Sigmoid colon (tissue), 7 donors: ENCODE data around the gene GALK1. TPM values are rescaled to one million over a fixed set of nuclear protein-coding genes. Genes with fewer than 3 reads are reported as not detected.

Experiments
- DNase-seq: peaks from one replicate; pipeline ENCODE4 v3.0.0-alpha.2; 2019
- H3K27ac ChIP-seq, 4 donors: fragments of 200-600 bp; sonication (generic); one replicate each; pipeline ENCODE4 v1.5.1; 2016 to 2019; ENCODE audit warnings: mild to moderate bottlenecking in 1 of 4
- H3K27me3 ChIP-seq, 3 donors: fragments of 200-600 bp; sonication (generic); one replicate each; pipeline ENCODE4 v1.5.1; 2019; ENCODE audit warnings: mild to moderate bottlenecking in 1 of 3
- H3K36me3 ChIP-seq, 4 donors: fragments of 200-600 bp; sonication (generic); one replicate each; pipeline ENCODE4 v1.5.1; 2016 to 2019
- H3K4me1 ChIP-seq, 4 donors: fragments of 200-600 bp; sonication (generic); one replicate each; pipeline ENCODE4 v1.5.1; 2017 to 2019
- H3K4me3 ChIP-seq, 4 donors: fragments of 200-600 bp; sonication (generic); one replicate each; pipeline ENCODE4 v1.5.1; 2017 to 2019; ENCODE audit warnings: mild to moderate bottlenecking in 2 of 4, moderate library complexity in 1 of 4
- H3K9me3 ChIP-seq, 4 donors: fragments of 200-600 bp in 3 of 4; sonication (generic) in 3 of 4; one replicate each; pipeline versions ENCODE4 v1.5.1 to v1.6.1; 2013 to 2019
- EP300 ChIP-seq, 4 donors: sonication (generic); formaldehyde crosslinking; IDR thresholded peaks; one replicate each; pipeline ENCODE4 v1.6.1; 2017; ENCODE audit warnings: antibody characterized with exemption in 4 of 4
- POLR2A ChIP-seq, 2 donors: fragments of 450-650 bp; IDR thresholded peaks; one replicate each; pipeline ENCODE4 v1.6.1; 2016; ENCODE audit warnings: antibody characterized with exemption in 2 of 2, mild to moderate bottlenecking in 2 of 2, moderate library complexity in 2 of 2
- POLR2AphosphoS5 ChIP-seq, 4 donors: sonication (generic); formaldehyde crosslinking; IDR thresholded peaks; one replicate each; pipeline ENCODE4 v1.6.1; 2017; ENCODE audit warnings: antibody characterized with exemption in 4 of 4
- WGBS, 2 donors: extraction: QIAGEN DNeasy Blood & Tissue Kit; methylation state at CpG; one replicate each; pipeline ENCODE4 v1.1.7; 2013; 5-methylcytosine and 5-hydroxymethylcytosine counted together
- intact Hi-C: fragments of 100-400 bp; cut with DNase I; formaldehyde crosslinking; loops from one replicate; pipeline ENCODE4 v1.15.1; 2023
- polyA plus RNA-seq, 3 donors: library from polyadenylated mRNA; stranded (reverse); fragments of 200-250 nt; gene quantifications; one replicate each; pipeline ENCODE4 v1.2.3, GENCODE V29; 2013
- total RNA-seq, 4 donors: library from RNA; depleted of rRNA; stranded (reverse); fragments of >200 nt; gene quantifications; one replicate each; pipeline ENCODE4 v1.1.0, GENCODE V29; 2016
- TF ChIP-seq, protein P1 (sequence below), 4 experiments: fragments of 450-650 bp in 3 of 4; fragments of 200-600 bp in 1 of 4; IDR thresholded peaks; one replicate each; pipeline ENCODE4 v1.5.1; 2016 to 2019; ENCODE audit warnings: antibody characterized with exemption in 4 of 4, mild to moderate bottlenecking in 3 of 4, moderate library complexity in 2 of 4
- donor health status: healthy with polysubstance abuse.
- donor health status: Bipolar disorder and iron deficiency.
- donor health status: healthy.

The GALK1 gene
- total and polyA plus RNA-seq, 7 donors, result 14.3 to 28.2 (median 19.4) TPM

DNA sequence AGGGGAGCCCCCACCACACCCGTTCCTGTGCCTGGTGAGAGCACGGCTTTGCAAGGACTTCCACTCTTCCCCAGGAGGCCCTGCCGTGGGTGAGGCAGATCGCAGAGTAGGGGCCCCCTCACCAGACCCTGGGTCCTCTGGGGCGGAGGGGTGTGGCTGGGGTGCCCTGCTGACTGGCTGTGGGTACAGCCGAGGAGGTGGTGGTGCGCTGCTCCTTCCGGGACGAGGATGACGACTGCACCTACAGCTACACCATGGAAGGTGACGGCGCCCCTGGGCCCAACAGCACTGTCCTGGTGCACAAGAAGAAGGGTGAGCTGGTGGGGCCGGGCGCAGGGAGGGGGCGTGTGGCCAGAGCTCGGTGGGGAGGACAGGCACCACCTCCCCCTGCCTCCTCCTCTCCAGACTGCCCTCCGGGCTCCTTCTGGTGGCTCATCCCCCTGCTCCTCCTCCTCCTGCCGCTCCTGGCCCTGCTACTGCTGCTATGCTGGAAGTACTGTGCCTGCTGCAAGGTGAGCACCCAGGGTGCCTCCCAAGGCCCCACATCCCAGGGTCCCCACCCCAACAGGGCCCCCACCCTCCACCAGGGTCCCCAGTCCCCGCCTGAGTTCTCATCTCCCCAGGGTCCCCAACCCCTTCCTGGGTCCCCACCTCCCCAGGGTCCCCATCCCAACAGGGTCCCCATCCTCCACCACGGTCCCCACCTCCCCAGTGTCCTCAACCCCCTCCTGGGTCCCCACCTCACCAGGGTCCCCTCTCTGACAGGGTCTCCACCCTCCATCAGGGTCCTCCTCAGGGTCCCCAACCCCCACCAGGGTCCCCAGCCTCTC is 27.6 kb downstream of the GALK1 start:
- intact Hi-C loops, result no loop called here
- Histone ChIP-seq H3K27me3 (no peaks in the 10 kb centered on the region), H3K9me3 (no peaks in the 10 kb centered on the region), H3K36me3 (no peaks in the 10 kb centered on the region), H3K4me3 (no peak overlapping the region), H3K27ac (no peak overlapping the region), H3K4me1 (no peaks in the 10 kb centered on the region)
- DNase-seq, result no peak
- 87 to 90% methylated on average over 20 of the region's 20 CpGs for WGBS, 2 donors
- TF ChIP-seq EP300 (IDR thresholded peaks at IDR 0.05) (no peak), POLR2A (IDR thresholded peaks at IDR 0.05) (no peak), POLR2AphosphoS5 (IDR thresholded peaks at IDR 0.05) (no peak)
- TF ChIP-seq, protein P1, sequence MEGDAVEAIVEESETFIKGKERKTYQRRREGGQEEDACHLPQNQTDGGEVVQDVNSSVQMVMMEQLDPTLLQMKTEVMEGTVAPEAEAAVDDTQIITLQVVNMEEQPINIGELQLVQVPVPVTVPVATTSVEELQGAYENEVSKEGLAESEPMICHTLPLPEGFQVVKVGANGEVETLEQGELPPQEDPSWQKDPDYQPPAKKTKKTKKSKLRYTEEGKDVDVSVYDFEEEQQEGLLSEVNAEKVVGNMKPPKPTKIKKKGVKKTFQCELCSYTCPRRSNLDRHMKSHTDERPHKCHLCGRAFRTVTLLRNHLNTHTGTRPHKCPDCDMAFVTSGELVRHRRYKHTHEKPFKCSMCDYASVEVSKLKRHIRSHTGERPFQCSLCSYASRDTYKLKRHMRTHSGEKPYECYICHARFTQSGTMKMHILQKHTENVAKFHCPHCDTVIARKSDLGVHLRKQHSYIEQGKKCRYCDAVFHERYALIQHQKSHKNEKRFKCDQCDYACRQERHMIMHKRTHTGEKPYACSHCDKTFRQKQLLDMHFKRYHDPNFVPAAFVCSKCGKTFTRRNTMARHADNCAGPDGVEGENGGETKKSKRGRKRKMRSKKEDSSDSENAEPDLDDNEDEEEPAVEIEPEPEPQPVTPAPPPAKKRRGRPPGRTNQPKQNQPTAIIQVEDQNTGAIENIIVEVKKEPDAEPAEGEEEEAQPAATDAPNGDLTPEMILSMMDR (IDR thresholded peaks at IDR 0.05), result no peak

DNA sequence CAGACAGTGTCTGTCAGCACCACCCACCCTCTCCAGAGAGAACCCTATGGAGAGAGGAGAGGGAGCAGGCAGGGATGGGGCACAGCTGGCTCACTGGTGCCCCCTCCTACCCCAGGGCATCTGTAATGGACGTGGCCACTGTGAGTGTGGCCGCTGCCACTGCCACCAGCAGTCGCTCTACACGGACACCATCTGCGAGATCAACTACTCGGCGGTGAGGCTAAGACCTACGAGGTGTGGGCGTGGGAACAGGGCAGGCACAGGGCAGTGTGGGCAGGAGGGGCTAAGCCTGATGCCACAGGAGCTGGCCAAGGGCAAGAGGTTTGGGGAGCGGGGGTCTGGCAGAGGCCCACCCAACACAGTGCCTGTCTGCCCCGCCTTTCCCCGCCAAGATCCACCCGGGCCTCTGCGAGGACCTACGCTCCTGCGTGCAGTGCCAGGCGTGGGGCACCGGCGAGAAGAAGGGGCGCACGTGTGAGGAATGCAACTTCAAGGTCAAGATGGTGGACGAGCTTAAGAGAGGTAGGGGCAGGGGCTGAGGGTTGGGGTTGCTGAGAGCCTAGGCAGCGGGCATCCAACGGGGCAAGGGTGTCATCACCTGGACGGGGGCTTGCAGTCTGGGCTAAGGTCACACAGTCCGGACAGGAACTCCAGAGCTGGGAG is 28.7 kb downstream of the GALK1 start:
- H3K27ac ChIP-seq, result no peak overlapping the region
- H3K4me3 ChIP-seq, result no peak overlapping the region
- no peaks in the 10 kb centered on the region for H3K4me1 ChIP-seq
- WGBS, 2 donors, result 89 to 91% methylated on average over 26 of the region's 26 CpGs
- no peaks in the 10 kb centered on the region for H3K36me3 ChIP-seq
- H3K27me3 ChIP-seq, result no peaks in the 10 kb centered on the region
- DNase-seq, result no peak
- TF ChIP-seq POLR2AphosphoS5 (IDR thresholded peaks at IDR 0.05), result no peak
- no peak for TF ChIP-seq POLR2A (IDR thresholded peaks at IDR 0.05)
- TF ChIP-seq, protein P1 (IDR thresholded peaks at IDR 0.05), result no peak
- no peak for TF ChIP-seq EP300 (IDR thresholded peaks at IDR 0.05)
- no peaks in the 10 kb centered on the region for H3K9me3 ChIP-seq
- intact Hi-C loops, result no loop called here

DNA sequence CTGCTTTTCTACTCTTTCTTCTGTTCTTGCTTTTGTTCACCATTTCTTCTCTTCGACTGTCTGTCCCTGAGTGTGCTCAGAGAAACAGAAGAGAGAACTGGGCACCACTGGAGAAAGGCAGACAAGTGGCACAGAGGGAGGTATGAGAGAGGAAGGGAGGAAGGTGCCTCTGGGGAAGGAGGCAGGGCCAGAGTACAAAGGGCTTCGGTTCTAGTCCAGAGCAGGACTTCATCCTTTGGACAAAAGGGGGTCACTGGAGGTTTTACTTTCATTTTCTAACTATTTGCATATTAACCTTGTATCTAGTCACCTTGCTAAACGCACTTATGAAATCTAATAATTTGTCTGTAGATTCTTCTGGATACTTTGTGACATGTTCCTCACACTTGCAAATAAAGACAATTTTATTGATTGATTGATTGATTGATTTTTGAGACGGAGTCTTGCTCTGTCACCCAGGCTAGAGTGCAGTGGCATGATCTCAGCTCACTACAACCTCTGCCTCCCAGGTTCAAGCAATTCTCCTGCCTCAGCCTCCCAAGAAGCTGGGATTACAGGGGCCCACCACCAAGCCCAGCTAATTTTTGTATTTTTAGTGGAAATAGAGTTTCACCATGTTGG is 30.2 kb downstream of the GALK1 start:
- intact Hi-C loops, result no loop called here
- no peak for DNase-seq
- H3K4me3 ChIP-seq, result no peak overlapping the region
- H3K4me1 ChIP-seq, result no peaks in the 10 kb centered on the region
- 68 to 73% methylated on average over 4 of the region's 4 CpGs for WGBS, 2 donors
- H3K36me3 ChIP-seq, result no peaks in the 10 kb centered on the region
- H3K27ac ChIP-seq, result no peak overlapping the region
- no peaks in the 10 kb centered on the region for H3K9me3 ChIP-seq
- no peaks in the 10 kb centered on the region for H3K27me3 ChIP-seq
- TF ChIP-seq, protein P1 (IDR thresholded peaks at IDR 0.05), result no peak
- TF ChIP-seq POLR2AphosphoS5 (IDR thresholded peaks at IDR 0.05) (no peak), POLR2A (IDR thresholded peaks at IDR 0.05) (no peak), EP300 (IDR thresholded peaks at IDR 0.05) (no peak)

DNA sequence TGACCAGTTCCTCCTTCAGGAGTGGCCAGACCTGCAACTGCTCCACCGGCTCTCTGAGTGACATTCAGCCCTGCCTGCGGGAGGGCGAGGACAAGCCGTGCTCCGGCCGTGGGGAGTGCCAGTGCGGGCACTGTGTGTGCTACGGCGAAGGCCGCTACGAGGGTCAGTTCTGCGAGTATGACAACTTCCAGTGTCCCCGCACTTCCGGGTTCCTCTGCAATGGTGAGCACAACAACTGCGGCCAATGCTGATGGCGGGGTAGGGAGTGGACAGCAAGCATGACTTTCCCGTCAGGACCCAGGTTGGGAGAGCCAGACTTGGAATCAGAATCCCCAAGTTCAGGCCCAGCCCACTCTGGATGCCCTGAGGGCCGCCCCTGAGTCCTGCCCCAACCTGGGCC is 31.5 kb downstream of the GALK1 start:
- 94 to 96% methylated on average over 18 of the region's 18 CpGs for WGBS, 2 donors

More for the DNA sequence above, 31.5 kb downstream of the GALK1 start:
- Histone ChIP-seq H3K27ac (no peak overlapping the region), H3K9me3 (no peaks in the 10 kb centered on the region), H3K4me1 (no peaks in the 10 kb centered on the region), H3K4me3 (no peak overlapping the region), H3K27me3 (no peaks in the 10 kb centered on the region), H3K36me3 (no peaks in the 10 kb centered on the region)
- TF ChIP-seq POLR2A (IDR thresholded peaks at IDR 0.05), result no peak
- no peak for TF ChIP-seq POLR2AphosphoS5 (IDR thresholded peaks at IDR 0.05)
- no peak for TF ChIP-seq EP300 (IDR thresholded peaks at IDR 0.05)
- TF ChIP-seq, protein P1 (IDR thresholded peaks at IDR 0.05), result no peak
- no peak for DNase-seq
- intact Hi-C loops, result no loop called here
